Tibial nerve (tissue), 4 donors: ENCODE measurements around the gene LRRC31.

Experiments used
- CTCF ChIP-seq, 5 experiments: fragments of 200-600 bp in 3 of 5; fragments of 450-650 bp in 2 of 5; sonication (generic) in 3 of 5; IDR thresholded peaks; one replicate each; pipeline ENCODE4 v1.5.1; 2016 to 2019; ENCODE audit warnings: antibody characterized with exemption in 5 of 5, mild to moderate bottlenecking in 3 of 5, moderate library complexity in 2 of 5
- EP300 ChIP-seq, 2 donors: sonication (generic); formaldehyde crosslinking; IDR thresholded peaks; one replicate each; pipeline ENCODE4 v1.6.1; 2017; ENCODE audit warnings: antibody characterized with exemption in 2 of 2, mild to moderate bottlenecking in 1 of 2
- POLR2A ChIP-seq, 2 donors: fragments of 450-650 bp; IDR thresholded peaks; one replicate each; pipeline ENCODE4 v1.6.1; 2017; ENCODE audit warnings: antibody characterized with exemption in 2 of 2, mild to moderate bottlenecking in 2 of 2, moderate library complexity in 2 of 2

- TF ChIP-seq CTCF (IDR thresholded peaks at IDR 0.05) = no peak
- no peak for TF ChIP-seq POLR2A (IDR thresholded peaks at IDR 0.05)
- TF ChIP-seq EP300 (IDR thresholded peaks at IDR 0.05) = no peak
Observed at GRCh38 chr3:169907944-169908343, 38.2 kb upstream of the LRRC31 start.
